GM08714 (cell line): ENCODE results near the gene LPP.
"Not testable (repeated sequence)": the region's sequence is repeated elsewhere in the genome, so short reads cannot be mapped to it uniquely, and the experiment has no call there.

Experiments used
- H3K4me3 ChIP-seq: fragments of 200-500 bp; sonication (Bioruptor generic); 2 replicates; pipeline ENCODE4 v1.5.1; 2014; ENCODE audit warnings: mild to moderate bottlenecking, low read length, inconsistent platforms
- ZNF274 ChIP-seq: IDR thresholded peaks from 2 replicates; pipeline ENCODE4 v1.6.1; 2012; ENCODE audit warnings: mild to moderate bottlenecking, low read depth, low read length

LPP gene

DNA sequence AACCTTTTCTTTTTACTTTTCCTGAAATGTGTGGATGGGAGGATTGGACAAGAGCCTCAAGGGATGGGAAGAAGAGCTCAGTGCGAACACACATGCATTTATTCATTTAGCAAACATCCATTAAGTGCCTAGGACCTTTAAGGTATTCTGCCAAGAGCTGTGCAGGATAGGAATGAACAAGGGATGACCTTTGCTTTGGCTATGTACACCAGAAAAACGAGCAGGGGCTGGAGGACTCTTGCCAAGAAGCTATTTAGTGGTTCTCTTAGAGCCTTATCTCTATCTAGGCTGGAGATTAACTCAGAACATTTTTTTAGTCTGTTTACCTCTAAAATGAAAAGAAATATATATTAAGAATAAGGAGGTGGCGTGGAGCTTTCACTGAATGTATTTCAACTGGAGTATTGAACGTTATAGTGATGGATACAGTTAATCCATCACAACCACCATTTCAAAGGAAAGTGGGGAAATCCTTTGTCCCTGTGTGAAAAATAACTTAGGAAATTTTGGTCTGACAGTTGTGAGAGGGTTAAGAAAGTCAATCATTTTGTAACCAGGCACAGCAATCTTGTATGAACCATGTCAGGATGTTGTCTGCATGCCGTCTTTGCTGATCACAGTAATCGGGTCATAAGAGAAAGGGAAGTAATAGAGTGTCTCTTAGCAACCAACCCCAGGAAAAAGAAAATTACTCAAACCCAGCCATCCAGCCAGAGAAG lies 279.0 kb downstream of the LPP start:
- no peak overlapping the region for H3K4me3 ChIP-seq
- no peak for TF ChIP-seq ZNF274

DNA sequence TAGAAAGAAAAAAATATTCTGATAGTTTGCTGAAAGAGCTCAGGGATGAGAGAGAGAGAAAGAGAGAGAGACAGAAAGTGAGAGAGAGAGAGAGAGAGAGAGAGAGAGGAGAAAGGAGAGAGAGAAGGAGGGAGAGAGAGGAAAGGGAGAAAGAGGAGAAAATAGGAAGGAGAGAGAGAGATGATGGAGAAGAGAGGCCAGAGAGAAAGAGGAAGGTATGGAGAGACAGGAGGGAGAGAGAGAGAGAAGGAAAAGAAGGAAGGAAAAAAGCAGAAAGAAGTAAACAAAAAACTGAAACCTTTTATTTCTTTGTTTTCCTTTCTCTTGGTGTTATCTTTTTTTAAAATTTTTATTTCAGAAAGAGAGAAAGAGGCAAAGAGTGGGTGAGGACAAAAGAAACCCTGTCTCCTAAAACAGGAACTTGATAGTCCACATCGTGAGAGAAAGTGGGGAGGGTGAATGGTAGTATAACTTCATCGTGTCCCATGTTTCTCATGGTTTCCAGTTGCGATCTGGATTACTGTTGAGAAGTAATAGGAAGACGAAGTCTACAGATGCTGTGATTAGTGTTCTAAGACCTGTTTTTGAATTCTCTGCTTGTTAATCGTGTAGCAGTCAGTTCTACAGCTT lies 279.7 kb downstream of the LPP start:
- H3K4me3 ChIP-seq, result no peak overlapping the region
- no peak for TF ChIP-seq ZNF274

DNA sequence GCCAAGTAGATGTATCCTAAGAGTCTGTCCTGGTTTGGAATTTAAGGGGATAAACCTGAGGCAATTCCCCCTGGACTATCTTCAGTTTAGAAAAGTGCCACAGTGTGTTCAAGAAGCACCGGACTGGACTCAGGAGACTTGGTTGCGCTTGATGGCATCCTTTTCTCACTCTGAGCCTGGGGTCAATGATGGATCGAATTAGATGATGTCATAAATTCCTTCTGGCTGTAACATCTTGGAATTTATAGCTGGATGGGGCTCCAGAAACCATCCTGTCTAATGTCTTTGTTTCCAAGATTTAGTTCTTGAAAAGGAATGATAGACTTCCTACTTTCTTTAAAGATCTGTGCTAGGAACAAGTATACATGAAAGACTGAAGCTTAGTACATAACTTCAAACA lies 280.6 kb downstream of the LPP start:
- TF ChIP-seq ZNF274, result no peak
- no peak overlapping the region for H3K4me3 ChIP-seq

DNA sequence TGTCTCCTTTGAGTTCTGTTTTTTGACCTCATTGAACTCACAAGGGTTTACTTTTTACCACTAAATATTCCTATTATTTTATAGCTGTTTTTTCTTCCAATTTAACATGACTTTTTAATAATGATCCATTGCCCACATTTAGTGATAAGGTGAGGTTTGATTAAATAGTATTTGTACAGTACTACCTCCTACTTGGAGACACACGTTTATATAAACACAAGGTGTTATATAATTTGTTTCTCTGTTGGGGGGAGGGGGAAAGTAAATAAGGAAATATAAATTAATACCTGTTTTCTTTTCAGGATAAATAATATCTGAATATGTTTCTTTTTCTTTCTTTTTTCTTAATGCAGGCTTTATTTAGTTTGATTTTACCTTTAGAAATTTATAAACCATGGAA lies 281.3 kb downstream of the LPP start:
- TF ChIP-seq ZNF274, result no peak
- no peak overlapping the region for H3K4me3 ChIP-seq

DNA sequence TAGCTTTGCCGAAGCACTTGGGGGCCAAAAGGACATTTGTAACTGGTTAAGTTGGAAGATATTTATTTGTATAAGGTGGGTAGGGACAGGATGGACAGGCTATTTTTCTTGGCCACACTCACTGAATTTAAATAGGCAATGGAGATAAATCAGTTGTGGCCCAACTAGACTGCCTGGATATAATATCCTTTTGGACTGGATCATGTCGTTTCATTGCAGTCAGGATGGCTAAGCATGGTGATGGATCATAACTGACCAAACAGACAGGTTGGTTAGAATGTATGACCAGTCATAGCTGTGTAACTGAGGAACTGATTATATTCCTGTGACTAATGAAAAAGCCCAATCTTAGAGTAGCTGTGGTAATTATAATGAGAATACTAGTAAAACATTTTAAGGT lies 284.0 kb downstream of the LPP start:
- no peak for TF ChIP-seq ZNF274
- H3K4me3 ChIP-seq, result no peak overlapping the region

DNA sequence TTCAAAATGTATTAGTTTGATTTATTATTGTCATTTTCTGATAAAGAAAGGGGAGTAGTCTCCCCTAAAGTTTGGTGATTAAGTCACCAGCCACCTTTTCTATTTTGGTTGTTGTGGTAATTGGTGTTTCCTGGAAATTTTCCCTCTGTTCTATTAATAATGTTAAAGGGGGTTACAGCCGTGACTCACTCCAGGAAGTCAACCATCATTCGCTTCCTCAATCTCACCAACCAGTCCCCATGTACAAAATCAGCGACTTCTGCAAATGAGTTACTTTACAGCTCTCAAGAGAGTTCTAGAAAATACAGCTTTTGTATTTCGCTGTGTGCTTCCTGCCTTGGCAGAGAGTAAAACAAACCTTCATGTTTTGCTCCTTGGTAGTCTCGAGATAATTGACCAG lies 285.1 kb downstream of the LPP start:
- TF ChIP-seq ZNF274, result no peak
- no peak overlapping the region for H3K4me3 ChIP-seq

DNA sequence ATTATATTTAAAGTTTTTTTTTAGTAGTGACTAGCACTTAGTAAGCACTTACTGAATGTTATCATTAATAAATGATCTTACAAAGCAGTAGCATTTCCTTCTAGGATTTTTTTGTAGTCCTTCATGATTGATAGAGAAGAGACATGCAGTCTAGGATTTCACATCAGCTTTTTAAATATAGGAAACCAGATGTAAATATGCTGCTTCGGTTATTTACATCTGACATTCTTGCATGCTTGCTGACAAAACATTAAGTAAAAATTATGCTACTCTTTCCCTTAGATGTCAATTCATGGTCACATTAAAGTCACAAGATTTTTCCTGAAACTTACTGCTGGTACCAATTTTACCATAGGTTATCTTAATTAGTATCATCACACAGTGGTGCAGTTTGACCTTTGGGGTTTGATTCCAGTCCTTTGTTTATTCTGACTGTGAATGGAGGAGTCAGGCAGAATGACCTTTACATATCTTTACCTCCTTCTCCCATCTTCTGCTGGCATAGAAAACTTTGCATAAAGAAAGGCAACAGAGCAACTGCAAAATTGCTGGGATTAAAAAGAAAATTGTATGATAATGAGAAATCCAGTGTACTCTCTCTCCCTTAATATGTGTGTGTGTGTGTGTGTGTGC lies 286.5 kb downstream of the LPP start:
- no peak overlapping the region for H3K4me3 ChIP-seq
- no peak for TF ChIP-seq ZNF274

DNA sequence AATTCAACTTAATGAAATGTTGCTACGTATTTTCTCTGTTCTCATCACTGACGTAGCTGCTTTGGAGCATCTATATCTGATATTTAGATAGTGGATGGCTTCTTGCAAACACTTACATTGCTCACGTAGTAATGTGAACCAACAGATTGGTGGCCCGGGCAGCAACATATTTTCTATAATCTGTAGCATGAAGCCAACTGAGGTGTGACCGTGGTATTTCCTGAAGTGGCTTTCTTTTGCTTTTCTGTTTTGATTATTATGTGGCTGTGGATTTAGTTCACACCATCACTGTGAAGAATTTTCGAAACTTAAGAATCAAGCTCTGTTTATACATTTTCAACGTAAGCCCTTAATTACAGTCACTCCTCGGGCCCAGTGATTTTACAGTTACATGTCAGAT lies 288.5 kb downstream of the LPP start:
- no peak overlapping the region for H3K4me3 ChIP-seq
- no peak for TF ChIP-seq ZNF274

DNA sequence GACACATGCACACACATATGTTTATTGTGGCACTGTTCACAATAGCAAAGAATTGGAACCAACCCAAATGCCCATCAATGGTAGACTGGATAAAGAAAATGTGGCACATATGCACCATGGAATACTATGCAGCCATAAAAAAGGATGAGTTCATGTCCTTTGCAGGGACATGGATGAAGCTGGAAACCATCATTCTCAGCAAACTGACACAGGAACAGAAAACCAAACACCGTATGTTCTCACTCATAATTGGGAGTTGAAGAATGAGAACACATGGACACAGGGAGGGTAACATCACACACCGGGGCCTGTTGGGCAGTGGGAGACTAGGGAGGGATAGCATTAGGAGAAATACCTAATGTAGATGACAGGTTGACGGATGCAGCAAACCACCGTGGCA lies 291.2 kb downstream of the LPP start:
- H3K4me3 ChIP-seq, result not testable (repeated sequence)

DNA sequence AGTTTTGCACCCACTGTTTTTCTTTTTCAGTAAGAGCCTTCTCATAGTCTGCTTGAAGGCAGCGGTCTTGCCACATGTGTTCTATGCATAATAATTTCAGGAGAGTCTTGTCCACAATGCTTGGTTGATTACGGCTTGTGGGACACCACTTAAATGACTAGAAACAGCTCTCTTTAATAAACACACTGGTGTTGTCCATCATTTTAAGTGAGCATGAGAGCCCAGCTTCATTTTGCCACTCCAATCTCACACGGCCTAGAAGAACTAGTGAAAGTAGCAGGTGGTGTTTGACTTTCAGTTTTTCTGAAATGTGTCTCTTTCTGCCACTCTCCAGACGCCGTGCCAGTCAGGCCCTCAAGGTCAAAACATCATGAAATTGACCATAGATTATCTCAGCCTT lies 292.1 kb downstream of the LPP start:
- no peak for TF ChIP-seq ZNF274
- no peak overlapping the region for H3K4me3 ChIP-seq

DNA sequence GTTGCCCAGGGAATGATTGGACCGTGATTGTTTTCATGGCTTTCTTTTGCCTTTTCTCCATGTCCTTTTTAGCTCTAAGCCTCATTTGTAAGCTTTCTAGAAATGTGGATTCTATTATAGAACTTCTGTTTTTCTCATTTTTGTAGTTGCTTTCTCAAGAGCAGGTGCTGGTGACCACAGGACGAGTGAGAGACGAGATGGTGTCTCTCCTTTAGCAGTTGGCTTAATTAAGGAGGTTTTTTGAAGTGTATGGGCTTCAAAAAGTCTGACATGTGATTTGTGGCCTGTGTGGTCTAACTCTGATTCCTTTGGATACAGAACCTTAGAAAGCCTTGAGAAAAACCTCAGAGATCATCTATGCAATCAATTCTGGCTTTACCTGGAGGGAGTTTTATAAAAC lies 292.8 kb downstream of the LPP start:
- no peak overlapping the region for H3K4me3 ChIP-seq
- no peak for TF ChIP-seq ZNF274

DNA sequence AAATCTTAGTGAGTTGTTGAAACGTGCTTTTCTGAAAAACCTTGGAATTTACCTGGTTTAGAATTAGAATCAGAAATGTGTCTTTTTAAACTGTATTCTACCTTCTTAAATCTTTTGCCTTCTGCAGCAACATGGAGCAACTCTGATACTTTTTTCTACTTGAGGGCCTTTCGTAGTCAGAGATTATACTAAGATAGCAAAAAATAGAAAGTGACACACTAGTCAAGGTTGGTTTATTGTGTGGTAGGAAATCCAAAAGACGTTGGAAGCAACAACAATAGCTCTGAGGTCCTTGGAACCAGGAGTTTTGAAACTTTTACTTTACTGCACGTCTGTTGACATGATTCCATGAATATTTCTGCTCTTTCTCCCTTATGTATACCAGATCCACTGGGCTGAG lies 294.9 kb downstream of the LPP start:
- H3K4me3 ChIP-seq, result no peak overlapping the region
- no peak for TF ChIP-seq ZNF274

DNA sequence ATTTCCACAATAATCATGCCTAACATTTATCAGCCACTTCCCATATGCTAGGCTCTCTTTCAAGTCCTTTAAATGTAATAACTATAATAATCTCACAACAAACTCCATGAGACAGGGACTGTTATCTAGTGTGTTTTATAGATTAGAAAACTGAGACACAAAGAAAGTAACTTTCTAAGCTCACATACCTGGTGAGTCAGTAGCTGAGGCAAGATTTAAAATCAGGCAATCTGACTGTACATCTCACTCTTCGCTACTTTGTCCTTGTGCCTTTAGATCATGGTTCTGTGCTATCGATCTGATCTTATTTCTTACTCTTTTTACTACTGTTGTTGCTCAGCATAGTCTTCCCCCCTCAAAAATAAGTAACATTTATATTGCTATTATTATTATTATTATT lies 295.5 kb downstream of the LPP start:
- TF ChIP-seq ZNF274, result no peak
- H3K4me3 ChIP-seq, result no peak overlapping the region

DNA sequence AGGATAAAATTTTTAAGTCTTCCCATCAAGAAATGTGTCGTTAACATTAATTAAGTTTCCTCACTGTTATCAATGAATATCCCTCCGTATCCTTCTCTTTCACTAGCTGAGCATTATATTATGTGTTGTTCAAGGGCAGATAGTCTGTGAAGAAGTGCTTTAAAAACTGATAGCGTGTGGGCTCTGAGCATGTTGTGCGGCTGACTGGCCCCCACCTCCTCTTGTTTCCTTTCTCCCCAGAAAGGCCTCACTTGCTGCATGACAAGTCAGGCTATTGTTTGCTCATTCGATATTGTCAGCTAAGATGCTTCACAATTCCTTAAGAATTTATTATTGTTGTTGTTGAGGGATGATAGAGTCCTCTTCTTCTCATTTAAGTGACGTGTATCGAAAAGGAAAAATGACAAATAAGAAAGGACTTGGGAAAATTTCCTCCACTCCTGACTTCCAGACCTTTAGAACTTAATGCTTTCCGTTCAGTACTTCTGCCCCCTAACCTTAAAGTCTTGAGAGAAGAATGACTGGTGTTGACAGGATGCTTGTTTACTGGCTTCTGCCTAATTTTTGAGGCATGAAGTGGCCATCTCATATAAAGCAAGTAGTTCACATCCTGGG lies 298.3 kb downstream of the LPP start:
- TF ChIP-seq ZNF274, result no peak
- no peak overlapping the region for H3K4me3 ChIP-seq
